CD4-positive, alpha-beta T cell (primary cell): Measurements from ENCODE around the gene ARSH. TPM values are rescaled to one million over a fixed set of nuclear protein-coding genes. Genes with fewer than 3 reads are reported as not detected.

Source experiments
- ATAC-seq: fragments of 200-7000 bp; cut with Tn5 transposase; one replicate; pipeline ENCODE4 v1.10.0; 2022; ENCODE audit warnings: mild to moderate bottlenecking; ENCODE audit not compliant: poor library complexity
- CTCF ChIA-PET: fragments of 350-600 bp; sonication (Branson Sonifier 250); formaldehyde crosslinking; loops from one replicate; lab custom pipeline; 2021; ENCODE audit warnings: antibody characterized with exemption, inconsistent platforms; lab: Charles Lee
- POLR2A ChIA-PET: fragments of 350-600 bp; sonication (Branson Sonifier 250); formaldehyde crosslinking; loops from one replicate; lab custom pipeline; 2021; ENCODE audit warnings: antibody characterized with exemption, inconsistent platforms; lab: Charles Lee
- DNase-seq, 14 experiments: peaks; one replicate each; pipeline ENCODE4 v3.0.0-alpha.2; 2013 to 2020; ENCODE audit warnings: mixed read lengths in 2 of 14
- H3K27ac ChIP-seq, 2 donors: one replicate each; pipeline versions ENCODE4 v1.5.1 to v1.7.0; 2013; ENCODE audit warnings: low read length in 2 of 2, low read depth in 1 of 2, mild to moderate bottlenecking in 1 of 2
- H3K27me3 ChIP-seq, 2 experiments: 1 replicate in 1 of 2; 2 replicates in 1 of 2; pipeline versions ENCODE4 v1.6.1 to v1.7.0; 2013; ENCODE audit warnings: low read length in 2 of 2, control low read depth in 1 of 2, mild to moderate bottlenecking in 1 of 2, moderate library complexity in 1 of 2; ENCODE audit not compliant: insufficient read depth in 2 of 2, control insufficient read depth in 1 of 2
- H3K36me3 ChIP-seq: one replicate; pipeline ENCODE4 v1.6.1; 2013; ENCODE audit warnings: low read length, control low read depth; ENCODE audit not compliant: insufficient read depth
- H3K4me1 ChIP-seq: one replicate; pipeline ENCODE4 v1.6.1; 2013; ENCODE audit warnings: low read length, control low read depth; ENCODE audit not compliant: insufficient read depth
- H3K4me3 ChIP-seq: one replicate; pipeline ENCODE4 v1.5.1; 2013; ENCODE audit warnings: mild to moderate bottlenecking, low read length, moderate library complexity
- H3K9me3 ChIP-seq, 2 experiments: 1 replicate in 1 of 2; 2 replicates in 1 of 2; pipeline versions ENCODE4 v1.6.1 to v1.7.0; 2013; ENCODE audit warnings: low read length in 2 of 2, mild to moderate bottlenecking in 2 of 2, control low read depth in 1 of 2, moderate library complexity in 1 of 2; ENCODE audit not compliant: control insufficient read depth in 1 of 2, insufficient read depth in 1 of 2
- H3K27ac Mint-ChIP-seq: one replicate; pipeline ENCODE4 v1.8.0; 2020; ENCODE audit warnings: mixed read lengths
- H3K27me3 Mint-ChIP-seq: one replicate; pipeline ENCODE4 v1.8.0; 2021; ENCODE audit warnings: mixed read lengths
- H3K36me3 Mint-ChIP-seq: one replicate; pipeline ENCODE4 v1.8.0; 2021; ENCODE audit warnings: low read depth, mixed read lengths
- H3K4me1 Mint-ChIP-seq: one replicate; pipeline ENCODE4 v1.8.0; 2021; ENCODE audit warnings: low read depth, mixed read lengths
- H3K4me3 Mint-ChIP-seq: one replicate; pipeline ENCODE4 v1.8.0; 2020; ENCODE audit warnings: mild to moderate bottlenecking, mixed read lengths
- H3K9me3 Mint-ChIP-seq: one replicate; pipeline ENCODE4 v1.8.0; 2020; ENCODE audit warnings: mixed read lengths
- CTCF ChIP-seq: fragments of 200-600 bp; IDR thresholded peaks from one replicate; pipeline ENCODE4 v1.8.0; 2022; ENCODE audit warnings: antibody characterized with exemption, mild to moderate bottlenecking
- intact Hi-C, 2 experiments: fragments of 100-400 bp; cut with DNase I in 1 of 2; cut with micrococcal nuclease in 1 of 2; formaldehyde crosslinking; loops; one replicate each; pipeline versions ENCODE4 v1.15.1 to v1.9.0; 2023 to 2025; cut with DNase I, micrococcal nuclease
- total RNA-seq, 174 experiments: library from RNA in 2 of 174; stranded (reverse) in 2 of 174; gene quantifications; one replicate each; pipeline ENCODE4 v1.2.3 and lab custom pipeline; 2021 to 2026

ARSH gene
- total RNA-seq, 2 experiments from 2014 or later: not detected

- no peak for ATAC-seq
- POLR2A ChIA-PET: no interaction called here
- H3K27me3 ChIP-seq: peaks cover 0 to 4% of the 10 kb centered on the region in 2 experiments
- H3K27me3 Mint-ChIP-seq: no peaks in the 10 kb centered on the region
- CTCF ChIA-PET: no interaction called here
- intact Hi-C loops: no loop called here
- TF ChIP-seq CTCF: no peak
- H3K4me1 ChIP-seq: no peaks in the 10 kb centered on the region
- DNase-seq: no peak
- H3K9me3 ChIP-seq: no peaks in the 10 kb centered on the region
- H3K36me3 Mint-ChIP-seq: no peaks in the 10 kb centered on the region
- no peak overlapping the region for H3K4me3 Mint-ChIP-seq
- no peak overlapping the region for H3K27ac Mint-ChIP-seq
- no peaks in the 10 kb centered on the region for H3K36me3 ChIP-seq
- H3K9me3 Mint-ChIP-seq: no peaks in the 10 kb centered on the region
- no peak overlapping the region for H3K27ac ChIP-seq
- H3K4me1 Mint-ChIP-seq: no peaks in the 10 kb centered on the region
- no peak overlapping the region for H3K4me3 ChIP-seq
Observed at GRCh38 chrX:3017492-3017891, 11.1 kb downstream of the ARSH start.

DNA sequence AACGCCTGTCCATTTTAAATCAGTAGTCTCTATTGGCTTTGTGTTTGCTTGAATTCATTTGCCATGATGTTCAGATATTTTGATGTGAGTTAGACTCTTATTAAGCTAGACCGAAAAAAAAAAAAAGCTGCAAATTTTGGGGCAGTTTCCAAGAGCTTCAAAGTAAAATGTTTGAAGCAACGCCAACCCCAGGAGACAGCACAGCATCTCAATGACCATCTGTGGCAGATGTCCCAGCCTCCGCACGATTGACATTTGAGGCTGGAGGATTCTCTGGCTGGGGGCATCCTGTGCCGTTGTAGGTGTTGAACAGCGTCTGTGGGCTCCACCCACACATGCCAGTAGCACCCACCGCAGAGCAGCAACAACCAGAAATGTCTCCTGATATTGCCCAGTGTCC, 17.8 kb downstream of the ARSH start:
- POLR2A ChIA-PET: no interaction called here
- Histone ChIP-seq H3K27ac (no peak overlapping the region), H3K36me3 (no peaks in the 10 kb centered on the region), H3K4me1 (no peaks in the 10 kb centered on the region), H3K4me3 (no peak overlapping the region), H3K9me3 (no peaks in the 10 kb centered on the region), H3K27me3 (no peaks in the 10 kb centered on the region)
- CTCF ChIA-PET: no interaction called here
- Mint-ChIP-seq H3K4me1 (no peaks in the 10 kb centered on the region), H3K4me3 (no peak overlapping the region), H3K9me3 (no peaks in the 10 kb centered on the region), H3K27me3 (no peaks in the 10 kb centered on the region), H3K27ac (no peak overlapping the region), H3K36me3 (no peaks in the 10 kb centered on the region)
- ATAC-seq: no peak
- DNase-seq: no peak
- TF ChIP-seq CTCF: no peak
- intact Hi-C loops: no loop called here

GRCh38 chrX:3026074-3026815, 19.9 kb downstream of the ARSH start:
- no peak overlapping the region for H3K4me3 Mint-ChIP-seq
- H3K9me3 Mint-ChIP-seq: no peaks in the 10 kb centered on the region
- no peak overlapping the region for H3K27ac Mint-ChIP-seq
- Histone ChIP-seq H3K9me3 (no peaks in the 10 kb centered on the region), H3K4me1 (no peaks in the 10 kb centered on the region), H3K4me3 (no peak overlapping the region), H3K27ac (no peak overlapping the region), H3K27me3 (no peaks in the 10 kb centered on the region), H3K36me3 (no peaks in the 10 kb centered on the region)
- no peaks in the 10 kb centered on the region for H3K27me3 Mint-ChIP-seq
- CTCF ChIA-PET: no interaction called here
- no peak for TF ChIP-seq CTCF
- no peaks in the 10 kb centered on the region for H3K4me1 Mint-ChIP-seq
- no peak for DNase-seq
- ATAC-seq: no peak
- intact Hi-C loops: no loop called here
- POLR2A ChIA-PET: no interaction called here
- no peaks in the 10 kb centered on the region for H3K36me3 Mint-ChIP-seq
